ENCODE data around the gene PEF1.

GRCh38 chr1:31693231-31693630 lies 48.6 kb upstream of the PEF1 start:
- TF ChIP-seq CTCF (optimal IDR thresholded peaks at IDR 0.05 in 1 of 3, IDR thresholded peaks at IDR 0.05 in 1 of 3, conservative IDR thresholded peaks at IDR 0.05 in 1 of 3; ENCODE audit: extremely low read depth in 1 of 3, insufficient read depth in 2 of 3, low read length in 3 of 3) (no peak), EZH2 (IDR thresholded peaks at IDR 0.05; ENCODE audit: low read length) (no peak)

Data from keratinocyte (primary cell).